ENCODE data around the gene NEU2. TPM values are rescaled to one million over a fixed set of nuclear protein-coding genes. Genes with fewer than 3 reads are reported as not detected.

The NEU2 gene
- total RNA-seq, 1 experiment from 2014 or later: not detected

DNA sequence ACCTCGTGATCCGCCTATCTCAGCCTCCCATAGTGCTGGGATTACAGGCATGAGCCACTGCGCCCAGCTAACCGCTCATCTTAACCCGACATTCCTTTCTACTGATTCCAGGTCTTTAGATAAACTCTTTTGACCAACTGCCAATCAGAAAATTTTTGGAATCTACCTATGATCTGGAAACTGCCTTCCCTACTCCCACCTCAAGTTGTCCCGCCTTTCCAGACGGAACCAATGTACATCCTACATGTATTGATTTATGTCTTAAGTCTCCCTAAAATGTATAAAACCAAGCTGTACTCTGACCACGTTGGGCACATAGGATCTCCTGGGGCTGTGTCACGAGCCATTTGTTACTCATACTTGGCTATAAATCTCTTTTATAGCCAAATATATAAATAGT lies 3.2 kb upstream of the NEU2 start:
- Histone ChIP-seq H4K5ac (ENCODE audit: insufficient read length, low read depth, low read length) (no peak overlapping the region), H2BK12ac (ENCODE audit: insufficient read length, low read depth, low read length) (no peak overlapping the region), H2AK5ac (ENCODE audit: insufficient read length, low read length) (no peak overlapping the region), H3K27me3 (ENCODE audit: insufficient read depth, low read length) (no peaks in the 10 kb centered on the region), H3K4ac (ENCODE audit: low read depth, low read length) (no peak overlapping the region), H3K23me2 (ENCODE audit: insufficient read length, low read depth, low read length, poor library complexity, severe bottlenecking) (no peaks in the 10 kb centered on the region), H3K79me2 (ENCODE audit: insufficient read depth, low read length) (no peaks in the 10 kb centered on the region), H2BK5ac (ENCODE audit: insufficient read length, low read length) (no peak overlapping the region), H3K9me3 (ENCODE audit: control insufficient read depth, low read depth, low read length) (no peaks in the 10 kb centered on the region), H3K18ac (ENCODE audit: insufficient read length, low read depth, low read length) (no peak overlapping the region), H3K4me1 (ENCODE audit: insufficient read depth, low read length) (no peaks in the 10 kb centered on the region), H2BK20ac (ENCODE audit: low read depth, low read length, poor library complexity, severe bottlenecking) (no peak overlapping the region), H3K27ac (ENCODE audit: insufficient read length, low read depth, low read length) (no peak overlapping the region), H3K4me2 (ENCODE audit: insufficient read depth, insufficient read length, low read length) (no peak overlapping the region), H3K79me1 (ENCODE audit: insufficient read depth, low read depth, low read length, poor library complexity, severe bottlenecking) (no peaks in the 10 kb centered on the region), H3K23ac (ENCODE audit: insufficient read length, low read depth, low read length) (no peak overlapping the region), H4K8ac (replicated peaks; ENCODE audit: insufficient read length, low read depth, low read length) (no peak overlapping the region), H4K91ac (ENCODE audit: insufficient read length, low read depth, low read length) (no peak overlapping the region), H3K9ac (ENCODE audit: extremely low read depth, insufficient read length, low read length) (no peak overlapping the region), H4K20me1 (ENCODE audit: control insufficient read depth, insufficient read depth, insufficient read length) (no peaks in the 10 kb centered on the region), H2BK120ac (ENCODE audit: low read depth, low read length, poor library complexity, severe bottlenecking) (no peak overlapping the region), H3T11ph (ENCODE audit: low read length) (no peak overlapping the region), H3K56ac (ENCODE audit: insufficient read length, low read depth, low read length) (no peak overlapping the region), H2BK15ac (ENCODE audit: low read depth, low read length) (no peak overlapping the region), H2AFZ (ENCODE audit: low read length) (no peak overlapping the region), H3K14ac (ENCODE audit: insufficient read depth, low read length) (no peak overlapping the region)
- no peak overlapping the region; a peak in 1 of 7 replicates for H3K27ac Mint-ChIP-seq
- no peak for DNase-seq
- H3K4me3 Mint-ChIP-seq: no peak overlapping the region
- peaks cover 0 to 3% of the 10 kb centered on the region in 2 experiments; a peak in 1 of 5 replicates for H3K9me3 Mint-ChIP-seq
- no CpG with 5 or more reads among the region's 9 CpGs for WGBS (ENCODE audit: extremely low coverage, insufficient read length, low lambda C conversion rate)
- no peaks in the 10 kb centered on the region; the same call in 1 of the 2 replicates for H3K27me3 Mint-ChIP-seq (ENCODE audit: low read depth)
- peaks cover 0 to 4% (median 0%) of the 10 kb centered on the region in 3 experiments; a peak in 1 of 7 replicates for H3K36me3 Mint-ChIP-seq (ENCODE audit: insufficient read depth in 1 of 3, low read depth in 3 of 3)
- TF ChIP-seq CTCF (conservative IDR thresholded peaks at IDR 0.05): no peak
- H3K4me1 Mint-ChIP-seq: peaks cover 13 to 18% of the 10 kb centered on the region in 2 experiments

All from H9 (cell line).